ENCODE results near the gene IRGC.

IRGC gene

GRCh38 chr19:43691755-43692154, 24.1 kb upstream of the IRGC start:
- no peaks in the 10 kb centered on the region for H3K36me3 ChIP-seq
- peaks cover 79 to 85% of the 10 kb centered on the region in 2 experiments for H3K4me1 ChIP-seq (ENCODE audit: control insufficient read depth in 1 of 2, insufficient read depth in 1 of 2, low read depth in 1 of 2, low read length in 1 of 2)
- no peak for TF ChIP-seq CTCF (IDR thresholded peaks at IDR 0.05)
- peak overlapping the region; percentile 96 for H3K27ac ChIP-seq
- peak overlapping the region in 1 of 2 experiments; percentile 53 for H3K4me3 ChIP-seq (ENCODE audit: low read depth in 1 of 2, low read length in 1 of 2)
- no peaks in the 10 kb centered on the region for H3K9me3 ChIP-seq
- H3K27me3 ChIP-seq = no peaks in the 10 kb centered on the region

DNA sequence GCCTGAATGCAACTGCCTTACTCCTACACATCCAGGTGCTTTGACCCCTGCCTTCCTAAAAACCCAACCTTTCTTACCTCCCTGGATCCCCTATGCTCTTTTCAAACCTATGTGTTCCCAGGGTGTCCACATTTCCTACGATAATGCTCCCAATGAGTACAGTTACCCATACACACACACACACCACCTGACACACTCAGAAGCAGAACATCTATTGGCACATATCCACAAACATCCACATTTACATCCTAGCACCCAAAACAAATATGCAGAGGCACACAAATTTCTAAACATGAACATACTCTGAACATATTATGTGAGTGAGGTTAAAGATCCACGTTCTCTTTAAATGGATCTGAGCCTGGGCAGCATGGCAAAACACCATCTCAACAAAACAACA, 23.5 kb upstream of the IRGC start:
- Histone ChIP-seq H3K27ac (peak overlapping the region; percentile 96), H3K4me3 (ENCODE audit: low read depth in 1 of 2, low read length in 1 of 2) (peak overlapping the region; percentile 50 to 53), H3K9me3 (no peaks in the 10 kb centered on the region), H3K27me3 (no peaks in the 10 kb centered on the region), H3K4me1 (ENCODE audit: control insufficient read depth in 1 of 2, insufficient read depth in 1 of 2, low read depth in 1 of 2, low read length in 1 of 2) (peaks cover 79 to 84% of the 10 kb centered on the region in 2 experiments), H3K36me3 (no peaks in the 10 kb centered on the region)
- no peak for TF ChIP-seq CTCF (IDR thresholded peaks at IDR 0.05)

- Histone ChIP-seq H3K27ac (peak overlapping the region; percentile 96), H3K9me3 (no peaks in the 10 kb centered on the region), H3K4me1 (ENCODE audit: control insufficient read depth in 1 of 2, insufficient read depth in 1 of 2, low read depth in 1 of 2, low read length in 1 of 2) (peaks cover 74 to 79% of the 10 kb centered on the region in 2 experiments), H3K4me3 (ENCODE audit: low read depth in 1 of 2, low read length in 1 of 2) (peak overlapping the region; percentile 50 to 53), H3K36me3 (no peaks in the 10 kb centered on the region), H3K27me3 (peaks cover 2% of the 10 kb centered on the region)
- no peak for TF ChIP-seq CTCF (IDR thresholded peaks at IDR 0.05)
These were observed 23.0 kb upstream of the IRGC start for GRCh38 chr19:43692877-43693276.

DNA sequence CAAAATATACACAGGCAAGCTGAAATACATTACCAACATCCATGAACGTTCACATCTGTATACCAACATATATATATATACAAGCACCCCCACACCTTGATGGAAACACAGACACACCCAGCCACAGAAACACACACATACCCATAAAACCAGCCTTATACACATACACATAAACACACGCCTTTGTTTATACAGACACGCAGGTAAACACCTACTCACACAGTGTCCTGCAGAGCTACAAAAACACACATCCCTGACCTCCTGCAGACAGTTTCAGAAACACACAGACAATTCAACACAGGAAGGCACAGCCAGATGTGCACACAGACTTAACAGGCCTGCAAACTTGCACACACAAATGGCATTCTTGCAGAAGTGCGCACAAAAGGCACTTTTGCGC, 21.3 kb upstream of the IRGC start:
- peak overlapping the region; percentile 96 for H3K27ac ChIP-seq
- no peak overlapping the region for H3K4me3 ChIP-seq (ENCODE audit: low read depth in 1 of 2, low read length in 1 of 2)
- TF ChIP-seq CTCF (IDR thresholded peaks at IDR 0.05) = no peak
- no peaks in the 10 kb centered on the region for H3K9me3 ChIP-seq
- H3K27me3 ChIP-seq = peaks cover 18% of the 10 kb centered on the region
- H3K36me3 ChIP-seq = no peaks in the 10 kb centered on the region
- peaks cover 67 to 72% of the 10 kb centered on the region in 2 experiments for H3K4me1 ChIP-seq (ENCODE audit: control insufficient read depth in 1 of 2, insufficient read depth in 1 of 2, low read depth in 1 of 2, low read length in 1 of 2)

GRCh38 chr19:43695985-43696704, 19.7 kb upstream of the IRGC start:
- no peak overlapping the region for H3K4me3 ChIP-seq (ENCODE audit: low read depth in 1 of 2, low read length in 1 of 2)
- H3K36me3 ChIP-seq = no peaks in the 10 kb centered on the region
- peaks cover 19% of the 10 kb centered on the region for H3K27me3 ChIP-seq
- H3K27ac ChIP-seq = peak overlapping the region; percentile 59
- H3K4me1 ChIP-seq (ENCODE audit: control insufficient read depth in 1 of 2, insufficient read depth in 1 of 2, low read depth in 1 of 2, low read length in 1 of 2) = peaks cover 67 to 72% of the 10 kb centered on the region in 2 experiments
- no peaks in the 10 kb centered on the region for H3K9me3 ChIP-seq
- no peak for TF ChIP-seq CTCF (IDR thresholded peaks at IDR 0.05)

Measured in neutrophil (primary cell).